B cell (primary cell): ENCODE data around the gene DNAJA4.

Experiments used
- EZH2 ChIP-seq: IDR thresholded peaks from 2 replicates; pipeline ENCODE4 v1.6.1; 2012; ENCODE audit warnings: borderline replicate concordance, low read depth, mild to moderate bottlenecking, moderate library complexity, low read length; ENCODE audit not compliant: insufficient read depth, poor library complexity, severe bottlenecking
- TF ChIP-seq, protein P1 (sequence below): fragments of 200-600 bp; IDR thresholded peaks from one replicate; pipeline ENCODE4 v1.8.0; 2022; ENCODE audit warnings: antibody characterized with exemption, mild to moderate bottlenecking

DNA sequence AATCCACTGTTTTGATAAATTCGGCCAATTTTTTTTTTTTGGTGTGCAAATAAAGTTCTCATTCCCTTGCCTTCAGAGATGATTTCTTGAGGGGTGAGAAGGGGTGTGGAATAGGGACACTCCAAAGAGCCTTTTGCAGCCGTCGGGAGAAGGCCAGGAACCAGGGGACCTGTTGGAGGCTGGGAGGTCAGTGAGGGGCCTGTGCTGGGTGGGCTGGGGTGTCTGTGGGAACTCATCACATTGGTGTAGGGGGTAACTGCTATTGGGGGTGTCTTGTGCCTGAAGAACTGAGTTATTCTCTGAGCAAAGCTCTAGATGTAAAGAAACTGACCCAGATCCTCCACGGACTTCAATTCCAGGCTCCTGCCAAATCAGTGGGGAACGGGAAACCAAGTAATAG lies 48.6 kb downstream of the DNAJA4 start:
- TF ChIP-seq, protein P1, sequence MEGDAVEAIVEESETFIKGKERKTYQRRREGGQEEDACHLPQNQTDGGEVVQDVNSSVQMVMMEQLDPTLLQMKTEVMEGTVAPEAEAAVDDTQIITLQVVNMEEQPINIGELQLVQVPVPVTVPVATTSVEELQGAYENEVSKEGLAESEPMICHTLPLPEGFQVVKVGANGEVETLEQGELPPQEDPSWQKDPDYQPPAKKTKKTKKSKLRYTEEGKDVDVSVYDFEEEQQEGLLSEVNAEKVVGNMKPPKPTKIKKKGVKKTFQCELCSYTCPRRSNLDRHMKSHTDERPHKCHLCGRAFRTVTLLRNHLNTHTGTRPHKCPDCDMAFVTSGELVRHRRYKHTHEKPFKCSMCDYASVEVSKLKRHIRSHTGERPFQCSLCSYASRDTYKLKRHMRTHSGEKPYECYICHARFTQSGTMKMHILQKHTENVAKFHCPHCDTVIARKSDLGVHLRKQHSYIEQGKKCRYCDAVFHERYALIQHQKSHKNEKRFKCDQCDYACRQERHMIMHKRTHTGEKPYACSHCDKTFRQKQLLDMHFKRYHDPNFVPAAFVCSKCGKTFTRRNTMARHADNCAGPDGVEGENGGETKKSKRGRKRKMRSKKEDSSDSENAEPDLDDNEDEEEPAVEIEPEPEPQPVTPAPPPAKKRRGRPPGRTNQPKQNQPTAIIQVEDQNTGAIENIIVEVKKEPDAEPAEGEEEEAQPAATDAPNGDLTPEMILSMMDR = no peak
- no peak for TF ChIP-seq EZH2
